Panc1 (cell line): ENCODE measurements around the gene WNT7B. TPM values are rescaled to one million over a fixed set of nuclear protein-coding genes. Genes with fewer than 3 reads are reported as not detected.
A peak's percentile ranks its signal among the peaks of the same experiment; 100 is the strongest.

Experiments used
- ATAC-seq: fragments of 200-7000 bp; cut with Tn5 transposase; 2 replicates; pipeline ENCODE4 v1.9.1; 2020; ENCODE audit warnings: mild to moderate bottlenecking, moderate library complexity
- BruUV-seq: library from RNA; stranded (reverse); fragments of 400-500 nt; replicated peaks from 2 replicates; lab custom pipeline; 2021; lab: Mats Ljungman, UMichigan
- CTCF ChIA-PET: fragments of 300-600 bp; sonication (Branson Sonifier 250); formaldehyde crosslinking; loops from one replicate; lab custom pipeline; 2022; ENCODE audit warnings: antibody characterized with exemption; lab: Charles Lee
- POLR2A ChIA-PET: fragments of 300-600 bp; sonication (Branson Sonifier 250); formaldehyde crosslinking; loops from one replicate; lab custom pipeline; 2022; ENCODE audit warnings: antibody characterized with exemption; lab: Charles Lee
- DNase-seq: peaks from one replicate; pipeline ENCODE4 v3.0.0-alpha.2; 2010; ENCODE audit warnings: low read depth, low spot score
- H3K27ac ChIP-seq: 2 replicates; pipeline ENCODE4 v1.5.1; 2011; ENCODE audit warnings: mild to moderate bottlenecking, low read length, inconsistent platforms
- H3K27me3 ChIP-seq: fragments of 200-500 bp; sonication (Bioruptor generic); 2 replicates; pipeline ENCODE4 v1.6.0; 2014; ENCODE audit warnings: low read length, inconsistent platforms; ENCODE audit not compliant: control insufficient read depth, insufficient read depth
- H3K36me3 ChIP-seq: fragments of 200-500 bp; sonication (Bioruptor generic); 2 replicates; pipeline ENCODE4 v1.5.1; 2014; ENCODE audit warnings: inconsistent platforms, mild to moderate bottlenecking, low read length, moderate library complexity; ENCODE audit not compliant: control insufficient read depth, insufficient read depth
- H3K4me1 ChIP-seq: 2 replicates; pipeline ENCODE4 v1.5.1; 2011; ENCODE audit warnings: inconsistent platforms, mild to moderate bottlenecking, low read length, moderate library complexity; ENCODE audit not compliant: control insufficient read depth, insufficient read depth
- H3K4me3 ChIP-seq, 2 experiments: 2 replicates each; pipeline ENCODE4 v1.5.1; 2011 to 2012; ENCODE audit warnings: low read depth in 2 of 2, low read length in 2 of 2, mild to moderate bottlenecking in 2 of 2, inconsistent platforms in 1 of 2, moderate library complexity in 1 of 2
- H3K9me3 ChIP-seq: fragments of 200-500 bp; sonication (Bioruptor generic); 2 replicates; pipeline ENCODE4 v1.5.1; 2014; ENCODE audit warnings: low read depth, mild to moderate bottlenecking, inconsistent platforms, low read length, moderate library complexity; ENCODE audit not compliant: control insufficient read depth, insufficient read depth
- CTCF ChIP-seq: fragments of 450-650 bp; IDR thresholded peaks from 2 replicates; pipeline ENCODE4 v1.5.1; 2017; ENCODE audit warnings: mild to moderate bottlenecking
- POLR2AphosphoS5 ChIP-seq: IDR thresholded peaks from 2 replicates; pipeline ENCODE4 v1.6.1; 2012; ENCODE audit warnings: mild to moderate bottlenecking, low read depth, low read length, moderate library complexity
- REST ChIP-seq, 2 experiments: IDR thresholded peaks; 2 replicates each; pipeline ENCODE4 v1.6.1; 2011 to 2012; ENCODE audit warnings: low read depth in 2 of 2, control low read depth in 1 of 2, low read length in 1 of 2, mild to moderate bottlenecking in 1 of 2, moderate library complexity in 1 of 2; ENCODE audit not compliant: insufficient read depth in 1 of 2
- SIN3A ChIP-seq: IDR thresholded peaks from 2 replicates; pipeline ENCODE4 v1.6.1; 2012; ENCODE audit warnings: low read depth, mild to moderate bottlenecking, low read length, moderate library complexity, borderline replicate concordance; ENCODE audit not compliant: insufficient read depth
- TCF7L2 ChIP-seq: IDR thresholded peaks from 2 replicates; pipeline ENCODE4 v1.6.1; 2011; ENCODE audit warnings: mild to moderate bottlenecking, low read depth, low read length, inconsistent platforms
- in situ Hi-C: cut with HindIII; loops from 2 replicates; pipeline ENCODE4 v1.10.0; 2016; ENCODE audit warnings: low sequenced_read_pairs, low pct_unique_long_range_greater_than_20kb
- intact Hi-C: fragments of 100-400 bp; cut with micrococcal nuclease; formaldehyde crosslinking; loops from one replicate; pipeline ENCODE4 v1.10.0; 2022; ENCODE audit not compliant: unreplicated experiment
- total RNA-seq: library from RNA; stranded (reverse); gene quantifications from one replicate; pipeline ENCODE4 v1.2.1, GENCODE V29; 2021; ENCODE audit not compliant: unreplicated experiment

Gene WNT7B
- total RNA-seq, 1 experiment from 2014 or later, result 52.1 TPM

- DNase-seq (no peak), ATAC-seq (no peak)
- in situ Hi-C loops, result no loop called here
- POLR2A ChIA-PET, result no interaction called here
- CTCF ChIA-PET, result no interaction called here
- Histone ChIP-seq H3K4me3 (no peak overlapping the region), H3K4me1 (no peaks in the 10 kb centered on the region), H3K27ac (no peak overlapping the region), H3K9me3 (no peaks in the 10 kb centered on the region), H3K36me3 (no peaks in the 10 kb centered on the region), H3K27me3 (no peaks in the 10 kb centered on the region)
- no peak for TF ChIP-seq TCF7L2
- TF ChIP-seq SIN3A, result no peak
- TF ChIP-seq CTCF, result no peak
- no peak for TF ChIP-seq POLR2AphosphoS5
- TF ChIP-seq REST (IDR thresholded peaks at IDR 0.05; ENCODE audit: insufficient read depth in 1 of 2, low read depth in 2 of 2, low read length in 1 of 2), result no peak
- BruUV-seq, result no TSS peak
- intact Hi-C loops, result no loop called here
These were observed 97.4 kb downstream of the WNT7B start for GRCh38 chr22:45879552-45879949.

GRCh38 chr22:45878901-45879551, 97.9 kb downstream of the WNT7B start:
- H3K27me3 ChIP-seq, result no peaks in the 10 kb centered on the region
- BruUV-seq, result no TSS peak

More at GRCh38 chr22:45878901-45879551, 97.9 kb downstream of the WNT7B start:
- ChIA-PET CTCF (no interaction called here), POLR2A (no interaction called here)
- DNase-seq, result no peak
- H3K4me1 ChIP-seq, result no peaks in the 10 kb centered on the region
- intact Hi-C loops, result no loop called here
- H3K27ac ChIP-seq, result no peak overlapping the region
- H3K9me3 ChIP-seq, result no peaks in the 10 kb centered on the region
- H3K36me3 ChIP-seq, result no peaks in the 10 kb centered on the region
- TF ChIP-seq SIN3A (no peak), REST (IDR thresholded peaks at IDR 0.05; ENCODE audit: insufficient read depth in 1 of 2, low read depth in 2 of 2, low read length in 1 of 2) (no peak), TCF7L2 (no peak), POLR2AphosphoS5 (no peak), CTCF (no peak)
- H3K4me3 ChIP-seq, result no peak overlapping the region
- in situ Hi-C loops, result no loop called here
- peak; percentile 47; the same call in 1 of the 2 replicates for ATAC-seq
